Subcutaneous adipose tissue (tissue), 4 donors: Measurements from ENCODE around the gene SPINK1. TPM values are rescaled to one million over a fixed set of nuclear protein-coding genes. Genes with fewer than 3 reads are reported as not detected.

Experiments used
- CTCF ChIP-seq: fragments of 450-650 bp; IDR thresholded peaks from one replicate; pipeline ENCODE4 v1.5.1; 2016; ENCODE audit warnings: low read depth, mild to moderate bottlenecking, control low read depth, antibody characterized with exemption, moderate library complexity
- total RNA-seq, 4 donors: library from RNA; depleted of rRNA; stranded (reverse); fragments of >200 nt; gene quantifications; one replicate each; pipeline ENCODE4 v1.1.0, GENCODE V29; 2016

Gene SPINK1
- total RNA-seq, 4 donors from 2014 or later, result not detected

GRCh38 chr5:147788023-147788422, 43.4 kb downstream of the SPINK1 start:
- no peak for TF ChIP-seq CTCF

- TF ChIP-seq CTCF, result no peak
These were observed 45.3 kb downstream of the SPINK1 start for GRCh38 chr5:147786142-147786541.

- TF ChIP-seq CTCF, result no peak
These were observed 47.1 kb downstream of the SPINK1 start for GRCh38 chr5:147784146-147784987.

GRCh38 chr5:147782110-147783028, 49.1 kb downstream of the SPINK1 start, which contains the start of gene JAKMIP2:
JAKMIP2 (minus strand) TSS chr5:147782728; CDS start chr5:147671806, 110,922 bp downstream.
- TF ChIP-seq CTCF, result no peak

GRCh38 chr5:147780924-147781573, 50.4 kb downstream of the SPINK1 start:
- no peak for TF ChIP-seq CTCF

GRCh38 chr5:147779694-147780093, 51.8 kb downstream of the SPINK1 start:
- TF ChIP-seq CTCF, result no peak

- no peak for TF ChIP-seq CTCF
These were observed 54.5 kb downstream of the SPINK1 start for GRCh38 chr5:147776989-147777388.
